Amygdala (tissue), 56 donors: ENCODE measurements around the gene CSDE1.

Experiments
- DNase-seq, 56 donors: peaks; one replicate each; lab custom pipeline; 2025; lab: John Stamatoyannopoulos, UW

CSDE1 gene

GRCh38 chr1:114753143-114753542 is 4.6 kb downstream of the CSDE1 start:
- DNase-seq = no peak

GRCh38 chr1:114750780-114751179 is 7.0 kb downstream of the CSDE1 start:
- no peak for DNase-seq

GRCh38 chr1:114749835-114750234 is 7.9 kb downstream of the CSDE1 start:
- no peak for DNase-seq

- DNase-seq = no peak
Observed at GRCh38 chr1:114746450-114747121, 11.2 kb downstream of the CSDE1 start.

GRCh38 chr1:114745291-114745690 is 12.5 kb downstream of the CSDE1 start:
- DNase-seq = no peak

GRCh38 chr1:114741963-114742746 is 15.6 kb downstream of the CSDE1 start:
- no peak for DNase-seq

GRCh38 chr1:114740331-114740730 is 17.5 kb downstream of the CSDE1 start:
- no peak for DNase-seq

GRCh38 chr1:114737314-114737849 is 20.4 kb downstream of the CSDE1 start:
- no peak for DNase-seq

- DNase-seq = no peak
Observed at GRCh38 chr1:114735479-114735878, 22.3 kb downstream of the CSDE1 start.

GRCh38 chr1:114729782-114730181 is 28.0 kb downstream of the CSDE1 start:
- no peak for DNase-seq

- DNase-seq = no peak
Observed at GRCh38 chr1:114728553-114728952, 29.2 kb downstream of the CSDE1 start.

- DNase-seq = no peak
Observed at GRCh38 chr1:114725230-114725629, 32.6 kb downstream of the CSDE1 start.

GRCh38 chr1:114723915-114724314 is 33.9 kb downstream of the CSDE1 start:
- no peak for DNase-seq

- DNase-seq = no peak
Observed at GRCh38 chr1:114723457-114723856, 34.3 kb downstream of the CSDE1 start.

- no peak for DNase-seq
Observed at GRCh38 chr1:114720492-114720891, 37.3 kb downstream of the CSDE1 start.

GRCh38 chr1:114719424-114719787 is 38.4 kb downstream of the CSDE1 start:
- DNase-seq = no peak

GRCh38 chr1:114718661-114719423 is 38.9 kb downstream of the CSDE1 start:
- DNase-seq = no peak

GRCh38 chr1:114716304-114717170 is 41.2 kb downstream of the CSDE1 start, which contains the start of gene NRAS:
NRAS (minus strand) TSS chr1:114716771; CDS start chr1:114716160, 611 bp downstream.
- DNase-seq = peak; percentile 58 to 95 (median 83)

GRCh38 chr1:114715952-114716303 is 41.9 kb downstream of the CSDE1 start:
- peak in 1 of 56 donors; percentile 3 for DNase-seq

- DNase-seq = no peak
Observed at GRCh38 chr1:114712977-114713376, 44.8 kb downstream of the CSDE1 start.
